Activated CD4-positive, alpha-beta memory T cell treated with anti-CD3 and anti-CD28 coated beads for 36 hours (primary cell): Measurements from ENCODE around the gene BRD9. TPM values are rescaled to one million over a fixed set of nuclear protein-coding genes. Genes with fewer than 3 reads are reported as not detected.

Experiments used
- CTCF ChIA-PET: fragments of 350-600 bp; sonication (Branson Sonifier 250); formaldehyde crosslinking; loops from one replicate; lab custom pipeline; 2021; ENCODE audit warnings: antibody characterized with exemption, inconsistent platforms; lab: Charles Lee
- POLR2A ChIA-PET: fragments of 350-600 bp; sonication (Branson Sonifier 250); formaldehyde crosslinking; loops from one replicate; lab custom pipeline; 2021; ENCODE audit warnings: antibody characterized with exemption; lab: Charles Lee
- DNase-seq: peaks from one replicate; pipeline ENCODE4 v3.0.0-alpha.2; 2020
- H3K27ac Mint-ChIP-seq: one replicate; pipeline ENCODE4 v1.8.0; 2021; ENCODE audit warnings: mixed read lengths
- H3K27me3 Mint-ChIP-seq: one replicate; pipeline ENCODE4 v1.8.0; 2021; ENCODE audit warnings: mixed read lengths
- H3K36me3 Mint-ChIP-seq: one replicate; pipeline ENCODE4 v1.8.0; 2021; ENCODE audit warnings: mixed read lengths
- H3K4me1 Mint-ChIP-seq: one replicate; pipeline ENCODE4 v1.8.0; 2021; ENCODE audit warnings: low read depth, mixed read lengths
- H3K4me3 Mint-ChIP-seq: one replicate; pipeline ENCODE4 v1.8.0; 2021; ENCODE audit warnings: mild to moderate bottlenecking, mixed read lengths
- H3K9me3 Mint-ChIP-seq: one replicate; pipeline ENCODE4 v1.8.0; 2021; ENCODE audit warnings: mixed read lengths
- intact Hi-C: fragments of 100-400 bp; cut with micrococcal nuclease; formaldehyde crosslinking; loops from one replicate; pipeline ENCODE4 v1.15.1; 2023
- total RNA-seq, 2 experiments: library from RNA; stranded (reverse); gene quantifications; one replicate each; pipeline ENCODE4 v1.2.3, GENCODE V29; 2021

The BRD9 gene
- total RNA-seq, 2 experiments from 2014 or later = 43.1 to 50.7 TPM

DNA sequence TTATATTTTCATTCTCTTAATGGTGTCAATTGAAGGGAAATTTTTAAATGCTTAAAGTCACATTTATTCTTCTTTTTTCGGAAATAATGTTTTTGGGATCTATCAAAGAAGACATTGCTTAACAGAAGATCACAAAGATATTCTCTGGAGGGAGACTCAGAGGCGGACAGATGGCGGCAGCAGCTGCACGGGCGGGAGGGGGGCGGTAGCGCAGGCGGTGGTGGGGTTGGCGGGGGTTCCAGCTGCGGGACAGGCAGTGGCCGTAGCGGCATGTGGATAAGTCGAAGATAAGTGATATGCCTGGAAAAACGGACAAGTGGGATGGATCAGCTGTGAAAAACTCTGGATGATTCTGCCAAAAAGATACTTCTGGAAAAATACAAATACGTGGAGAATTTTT lies 76.4 kb downstream of the BRD9 start:
- H3K9me3 Mint-ChIP-seq = no peaks in the 10 kb centered on the region
- H3K4me1 Mint-ChIP-seq = no peaks in the 10 kb centered on the region
- H3K27me3 Mint-ChIP-seq = no peaks in the 10 kb centered on the region
- H3K36me3 Mint-ChIP-seq = no peaks in the 10 kb centered on the region
- DNase-seq = no peak
- POLR2A ChIA-PET = no interaction called here
- CTCF ChIA-PET = no interaction called here
- intact Hi-C loops = no loop called here
- H3K27ac Mint-ChIP-seq = no peak overlapping the region
- no peak overlapping the region for H3K4me3 Mint-ChIP-seq

DNA sequence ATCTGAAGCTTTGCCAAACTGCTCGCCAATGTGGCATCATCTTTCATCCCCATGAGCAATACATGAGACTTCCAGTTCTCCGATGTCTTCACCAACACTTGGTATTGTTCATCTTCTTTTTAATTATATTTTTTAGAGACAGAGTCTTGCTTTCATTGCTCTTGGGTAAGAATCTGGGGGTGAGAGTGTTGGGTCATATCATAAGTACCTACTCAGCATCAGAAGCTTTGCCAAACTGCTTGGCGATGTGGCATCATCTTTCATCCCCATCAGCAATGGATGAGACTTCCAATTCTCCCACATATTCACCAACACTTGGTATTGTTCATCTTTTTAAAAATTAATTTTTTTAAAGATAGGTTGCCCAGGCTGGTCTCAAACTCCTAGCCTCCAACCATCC lies 77.2 kb downstream of the BRD9 start:
- no peak for DNase-seq
- no peak overlapping the region for H3K27ac Mint-ChIP-seq
- POLR2A ChIA-PET = no interaction called here
- CTCF ChIA-PET = no interaction called here
- intact Hi-C loops = no loop called here
- no peak overlapping the region for H3K4me3 Mint-ChIP-seq
- no peaks in the 10 kb centered on the region for H3K9me3 Mint-ChIP-seq
- H3K4me1 Mint-ChIP-seq = no peaks in the 10 kb centered on the region
- no peaks in the 10 kb centered on the region for H3K36me3 Mint-ChIP-seq
- H3K27me3 Mint-ChIP-seq = no peaks in the 10 kb centered on the region

Other genes starting within 250 kb of the BRD9 start
- under 1 TPM; 0.53 to 0.55 TPM for gene TPPP, start 199.4 kb downstream of the BRD9 start, total RNA-seq
- gene ZDHHC11B, start 108.1 kb downstream of the BRD9 start, total RNA-seq = under 1 TPM; 0.34 to 0.67 TPM
- 1 to 10 TPM; 6.2 to 7.9 TPM for gene ZDHHC11, start 41.8 kb downstream of the BRD9 start, total RNA-seq
- gene TRIP13, start 83 bp upstream of the BRD9 start, total RNA-seq = 10 to 100 TPM; 32.4 to 33.9 TPM
- 1 to 10 TPM in 1 of 2 experiments, under 1 TPM in 1; 0.41 to 1.1 TPM for gene NKD2, start 116.0 kb upstream of the BRD9 start, total RNA-seq
- 10 to 100 TPM; 10.1 to 10.8 TPM for gene SLC12A7, start 219.3 kb upstream of the BRD9 start, total RNA-seq